ENCODE data around the gene SLC44A1. TPM values are rescaled to one million over a fixed set of nuclear protein-coding genes. Genes with fewer than 3 reads are reported as not detected.

The SLC44A1 gene
- polyA plus RNA-seq, 1 of the 3 experiments (the other 2 are of a cell fraction): 4.5 TPM

DNA sequence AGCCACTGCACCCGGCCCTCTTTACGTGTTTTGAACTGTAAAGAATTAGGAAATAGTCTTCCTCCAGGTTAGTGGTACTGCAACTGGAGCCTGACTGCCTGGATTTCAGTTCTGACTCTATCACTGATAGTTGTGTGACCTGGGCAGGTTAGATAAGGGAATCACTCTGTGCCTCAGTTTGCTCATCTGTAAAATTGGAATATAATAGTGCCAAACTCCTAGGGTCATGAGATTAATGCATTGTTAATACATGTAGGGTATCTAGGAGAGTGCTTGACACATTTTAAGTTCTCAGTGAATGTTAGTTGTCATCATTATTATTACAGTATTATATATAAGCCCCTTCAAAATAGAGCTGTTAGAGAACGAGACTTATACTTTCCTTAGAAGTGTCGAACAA lies 130.9 kb downstream of the SLC44A1 start (continued):
- TF ChIP-seq PBX3 (IDR thresholded peaks at IDR 0.05): no peak

GRCh38 chr9:105376893-105377292 lies 132.4 kb downstream of the SLC44A1 start:
- no peaks in the 10 kb centered on the region for H3K27me3 ChIP-seq (ENCODE audit: insufficient read depth)
- H3K9ac ChIP-seq: no peak overlapping the region
- H2AFZ ChIP-seq (ENCODE audit: low read depth): no peak overlapping the region
- no peaks in the 10 kb centered on the region for H4K20me1 ChIP-seq (ENCODE audit: insufficient read depth)
- POLR2A ChIA-PET: no interaction called here
- no peak overlapping the region for H3K27ac ChIP-seq (ENCODE audit: low read depth in 2 of 2, low read length in 1 of 2)
- TF ChIP-seq GATA2 (CRISPR knock-in tag; IDR thresholded peaks at IDR 0.05) (no peak), NRF1 (IDR thresholded peaks at IDR 0.05; ENCODE audit: low read depth, low read length) (no peak), EZH2phosphoT487 (IDR thresholded peaks at IDR 0.05; ENCODE audit: borderline replicate concordance, low read depth) (no peak)
- H3K79me2 ChIP-seq (ENCODE audit: insufficient read depth): no peaks in the 10 kb centered on the region
- no peak overlapping the region for H3K4me3 ChIP-seq (ENCODE audit: low read depth in 2 of 2, low read length in 1 of 2)
- CTCF ChIA-PET: no interaction called here
- H3K4me1 ChIP-seq (ENCODE audit: control insufficient read depth in 1 of 2, insufficient read depth in 2 of 2, low read depth in 1 of 2, low read length in 1 of 2): no peaks in the 10 kb centered on the region
- no peak overlapping the region for H3K4me2 ChIP-seq
- H3F3A ChIP-seq (replicated peaks; ENCODE audit: insufficient read depth): no peaks in the 10 kb centered on the region
- no peaks in the 10 kb centered on the region for H3K9me2 ChIP-seq
- no peak for DNase-seq
- H3K36me3 ChIP-seq (replicated peaks in 1 of 2; ENCODE audit: control insufficient read depth in 1 of 2, insufficient read depth in 2 of 2, low read length in 1 of 2): peaks cover 0 to 15% of the 10 kb centered on the region in 2 experiments
- 85% methylated on average over 1 of the region's 1 CpG for WGBS (ENCODE audit: low lambda C conversion rate)
- H3K9me3 ChIP-seq: no peaks in the 10 kb centered on the region

DNA sequence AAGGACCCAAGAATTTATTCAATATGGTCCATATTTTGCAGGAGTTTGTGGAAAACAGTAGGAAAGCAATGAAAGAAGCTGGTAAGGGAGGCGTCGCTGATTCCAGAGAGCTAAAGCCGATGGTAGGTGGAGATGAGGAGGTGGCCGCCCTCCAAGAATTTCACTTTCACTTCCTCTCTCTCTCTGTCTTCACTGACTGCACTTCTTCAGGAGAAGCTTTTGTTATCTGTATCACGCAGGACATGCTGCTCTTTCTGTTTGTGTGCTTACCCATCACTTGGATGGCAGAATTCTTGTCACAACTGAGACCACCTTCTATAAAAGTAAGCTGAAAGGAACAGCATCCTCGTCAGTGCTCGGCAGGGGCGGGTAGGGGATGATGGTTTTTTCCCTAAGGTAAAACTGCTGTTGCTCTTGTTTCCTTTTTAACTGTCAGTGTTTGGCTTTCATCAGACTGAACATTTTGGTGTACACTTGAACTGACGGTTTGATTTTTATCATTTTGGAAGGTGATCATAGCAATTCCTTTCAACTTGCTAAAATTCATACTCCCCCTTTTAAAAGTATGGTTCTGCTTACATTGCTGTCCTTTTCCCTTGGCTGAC lies 141.0 kb downstream of the SLC44A1 start:
- no peaks in the 10 kb centered on the region for H3K9me2 ChIP-seq
- H3K9me3 ChIP-seq: no peaks in the 10 kb centered on the region
- H3K4me2 ChIP-seq: no peak overlapping the region
- peaks cover 9 to 14% of the 10 kb centered on the region in 2 experiments for H3K36me3 ChIP-seq (replicated peaks in 1 of 2; ENCODE audit: control insufficient read depth in 1 of 2, insufficient read depth in 2 of 2, low read length in 1 of 2)
- no peak overlapping the region for H3K9ac ChIP-seq
- no peaks in the 10 kb centered on the region for H3F3A ChIP-seq (replicated peaks; ENCODE audit: insufficient read depth)
- ChIA-PET POLR2A (no interaction called here), CTCF (interaction anchor here (0.6 kb wide), 1 partner anchor 138 kb away, joined by 3 read pairs; no protein-coding TSS in a partner anchor)
- H3K79me2 ChIP-seq (ENCODE audit: insufficient read depth): no peaks in the 10 kb centered on the region
- H2AFZ ChIP-seq (ENCODE audit: low read depth): no peak overlapping the region
- no peak overlapping the region for H3K27ac ChIP-seq (ENCODE audit: low read depth in 2 of 2, low read length in 1 of 2)
- no peak overlapping the region for H3K4me3 ChIP-seq (ENCODE audit: low read depth in 2 of 2, low read length in 1 of 2)
- H3K4me1 ChIP-seq (ENCODE audit: control insufficient read depth in 1 of 2, insufficient read depth in 2 of 2, low read depth in 1 of 2, low read length in 1 of 2): no peaks in the 10 kb centered on the region; a peak in 1 of 4 replicates
- no peak for DNase-seq
- no peak for TF ChIP-seq TCF12 (IDR thresholded peaks at IDR 0.05)
- no peak for TF ChIP-seq PBX3 (IDR thresholded peaks at IDR 0.05)
- no peak for TF ChIP-seq IRF3 (IDR thresholded peaks at IDR 0.05; ENCODE audit: low read depth, low read length)
- TF ChIP-seq FOSL2 (IDR thresholded peaks at IDR 0.05; ENCODE audit: borderline replicate concordance, low read depth): no peak
- TF ChIP-seq ZBTB33 (IDR thresholded peaks at IDR 0.05; ENCODE audit: borderline replicate concordance, low read depth): no peak
- TF ChIP-seq RCOR1 (IDR thresholded peaks at IDR 0.05; ENCODE audit: low read length): no peak
- 90% methylated on average over 9 of the region's 9 CpGs for WGBS (ENCODE audit: low lambda C conversion rate)
- H3K27me3 ChIP-seq (ENCODE audit: insufficient read depth): no peaks in the 10 kb centered on the region
- no peaks in the 10 kb centered on the region for H4K20me1 ChIP-seq (ENCODE audit: insufficient read depth)
